HCT116 (cell line): ENCODE data around the gene CNDP1.

Experiments
- CEBPB ChIP-seq: IDR thresholded peaks from 2 replicates; pipeline ENCODE4 v1.6.1; 2012; ENCODE audit warnings: low read depth
- CTCF ChIP-seq, 3 experiments: fragments of 200-600 bp in 1 of 3; sonication (generic) in 1 of 3; IDR thresholded peaks in 2 of 3; conservative IDR thresholded peaks in 1 of 3; 2 replicates each; pipeline ENCODE4 v1.5.1; 2012 to 2017; ENCODE audit warnings: low read depth in 2 of 3, low read length in 2 of 3, antibody characterized with exemption in 1 of 3, borderline replicate concordance in 1 of 3, control low read depth in 1 of 3, mild to moderate bottlenecking in 1 of 3, mixed read lengths in 1 of 3, mixed run types in 1 of 3, moderate library complexity in 1 of 3; ENCODE audit not compliant: insufficient read depth in 1 of 3
- EGR1 ChIP-seq: IDR thresholded peaks from 2 replicates; pipeline ENCODE4 v1.6.1; 2012; ENCODE audit warnings: low read depth
- EZH2 ChIP-seq: fragments of 200-600 bp; sonication (generic); IDR thresholded peaks from 2 replicates; pipeline ENCODE4 v1.6.1; 2017; ENCODE audit warnings: antibody characterized with exemption, mixed run types
- EZH2phosphoT487 ChIP-seq: fragments of 200-600 bp; IDR thresholded peaks from 2 replicates; pipeline ENCODE4 v1.6.1; 2018; ENCODE audit warnings: antibody characterized with exemption, borderline replicate concordance
- POLR2A ChIP-seq: IDR thresholded peaks from 2 replicates; pipeline ENCODE4 v1.7.0; 2011; ENCODE audit warnings: borderline replicate concordance; ENCODE audit not compliant: insufficient read depth, insufficient read length; ENCODE audit errors: extremely low read depth
- POLR2AphosphoS5 ChIP-seq: IDR thresholded peaks from 2 replicates; pipeline ENCODE4 v1.6.1; 2011; ENCODE audit warnings: mild to moderate bottlenecking, low read depth, low read length, moderate library complexity
- REST ChIP-seq: IDR thresholded peaks from 2 replicates; pipeline ENCODE4 v1.6.1; 2012; ENCODE audit warnings: low read depth
- SIN3A ChIP-seq: IDR thresholded peaks from 2 replicates; pipeline ENCODE4 v1.6.1; 2012; ENCODE audit warnings: low read depth
- SP1 ChIP-seq: IDR thresholded peaks from 2 replicates; pipeline ENCODE4 v1.6.1; 2012; ENCODE audit warnings: low read depth
- SRF ChIP-seq: IDR thresholded peaks from 2 replicates; pipeline ENCODE4 v1.6.1; 2012; ENCODE audit warnings: low read depth
- YY1 ChIP-seq: IDR thresholded peaks from 2 replicates; pipeline ENCODE4 v1.6.1; 2011; ENCODE audit warnings: low read length, low read depth, moderate library complexity, mild to moderate bottlenecking; ENCODE audit not compliant: insufficient replicate concordance; ENCODE audit errors: extremely low read depth
- ZNF274 ChIP-seq: fragments of 200-500 bp; sonication (Bioruptor generic); IDR thresholded peaks from 2 replicates; pipeline ENCODE4 v1.6.1; 2014; ENCODE audit warnings: mild to moderate bottlenecking, low read depth, low read length, inconsistent platforms

GRCh38 chr18:74514860-74515495, 19.3 kb upstream of the CNDP1 start:
- TF ChIP-seq CTCF (IDR thresholded peaks at IDR 0.05 in 2 of 3, conservative IDR thresholded peaks at IDR 0.05 in 1 of 3; ENCODE audit: borderline replicate concordance in 1 of 3, insufficient read depth in 1 of 3, low read depth in 2 of 3, low read length in 2 of 3) (no peak), REST (no peak), POLR2A (no peak), SIN3A (no peak), YY1 (no peak), EZH2 (no peak), SP1 (no peak), SRF (no peak), POLR2AphosphoS5 (no peak), CEBPB (no peak), EZH2phosphoT487 (no peak), ZNF274 (no peak), EGR1 (no peak)
